Measurements from ENCODE around the gene AFM. TPM values are rescaled to one million over a fixed set of nuclear protein-coding genes. Genes with fewer than 3 reads are reported as not detected.

The AFM gene
- total and polyA plus RNA-seq, 2 of the 13 experiments (the other 11 are each of a cell fraction or from before 2014, with no cell fraction given) = 0.13 to 1.8 TPM

DNA sequence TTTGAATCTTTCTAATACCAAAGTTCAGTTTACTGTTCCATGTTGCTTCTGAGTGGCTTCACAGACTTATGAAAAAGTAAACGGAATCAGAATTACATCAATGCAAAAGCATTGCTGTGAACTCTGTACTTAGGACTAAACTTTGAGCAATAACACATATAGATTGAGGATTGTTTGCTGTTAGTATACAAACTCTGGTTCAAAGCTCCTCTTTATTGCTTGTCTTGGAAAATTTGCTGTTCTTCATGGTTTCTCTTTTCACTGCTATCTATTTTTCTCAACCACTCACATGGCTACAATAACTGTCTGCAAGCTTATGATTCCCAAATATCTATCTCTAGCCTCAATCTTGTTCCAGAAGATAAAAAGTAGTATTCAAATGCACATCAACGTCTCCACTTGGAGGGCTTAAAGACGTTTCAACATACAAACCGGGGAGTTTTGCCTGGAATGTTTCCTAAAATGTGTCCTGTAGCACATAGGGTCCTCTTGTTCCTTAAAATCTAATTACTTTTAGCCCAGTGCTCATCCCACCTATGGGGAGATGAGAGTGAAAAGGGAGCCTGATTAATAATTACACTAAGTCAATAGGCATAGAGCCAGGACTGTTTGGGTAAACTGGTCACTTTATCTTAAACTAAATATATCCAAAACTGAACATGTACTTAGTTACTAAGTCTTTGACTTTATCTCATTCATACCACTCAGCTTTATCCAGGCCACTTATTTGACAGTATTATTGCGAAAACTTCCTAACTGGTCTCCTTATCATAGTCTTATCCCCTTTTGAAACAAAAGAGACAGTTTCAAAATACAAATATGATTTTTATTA, 49.2 kb upstream of the AFM start (continued):
- peak in 1 of 2 experiments; percentile 59; a peak in 2 of 4 replicates for TF ChIP-seq REST (IDR thresholded peaks at IDR 0.05; ENCODE audit: borderline replicate concordance in 1 of 2, low read depth in 1 of 2, low read length in 2 of 2)
- no peak for TF ChIP-seq GTF3A (CRISPR knock-in tag; conservative IDR thresholded peaks at IDR 0.05)
- TF ChIP-seq PLRG1 (conservative IDR thresholded peaks at IDR 0.05) = no peak
- TF ChIP-seq NFRKB (IDR thresholded peaks at IDR 0.05) = no peak
- TF ChIP-seq, protein P1, sequence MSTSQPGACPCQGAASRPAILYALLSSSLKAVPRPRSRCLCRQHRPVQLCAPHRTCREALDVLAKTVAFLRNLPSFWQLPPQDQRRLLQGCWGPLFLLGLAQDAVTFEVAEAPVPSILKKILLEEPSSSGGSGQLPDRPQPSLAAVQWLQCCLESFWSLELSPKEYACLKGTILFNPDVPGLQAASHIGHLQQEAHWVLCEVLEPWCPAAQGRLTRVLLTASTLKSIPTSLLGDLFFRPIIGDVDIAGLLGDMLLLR (CRISPR knock-in tag; IDR thresholded peaks at IDR 0.05) = no peak
- TF ChIP-seq, protein P2, sequence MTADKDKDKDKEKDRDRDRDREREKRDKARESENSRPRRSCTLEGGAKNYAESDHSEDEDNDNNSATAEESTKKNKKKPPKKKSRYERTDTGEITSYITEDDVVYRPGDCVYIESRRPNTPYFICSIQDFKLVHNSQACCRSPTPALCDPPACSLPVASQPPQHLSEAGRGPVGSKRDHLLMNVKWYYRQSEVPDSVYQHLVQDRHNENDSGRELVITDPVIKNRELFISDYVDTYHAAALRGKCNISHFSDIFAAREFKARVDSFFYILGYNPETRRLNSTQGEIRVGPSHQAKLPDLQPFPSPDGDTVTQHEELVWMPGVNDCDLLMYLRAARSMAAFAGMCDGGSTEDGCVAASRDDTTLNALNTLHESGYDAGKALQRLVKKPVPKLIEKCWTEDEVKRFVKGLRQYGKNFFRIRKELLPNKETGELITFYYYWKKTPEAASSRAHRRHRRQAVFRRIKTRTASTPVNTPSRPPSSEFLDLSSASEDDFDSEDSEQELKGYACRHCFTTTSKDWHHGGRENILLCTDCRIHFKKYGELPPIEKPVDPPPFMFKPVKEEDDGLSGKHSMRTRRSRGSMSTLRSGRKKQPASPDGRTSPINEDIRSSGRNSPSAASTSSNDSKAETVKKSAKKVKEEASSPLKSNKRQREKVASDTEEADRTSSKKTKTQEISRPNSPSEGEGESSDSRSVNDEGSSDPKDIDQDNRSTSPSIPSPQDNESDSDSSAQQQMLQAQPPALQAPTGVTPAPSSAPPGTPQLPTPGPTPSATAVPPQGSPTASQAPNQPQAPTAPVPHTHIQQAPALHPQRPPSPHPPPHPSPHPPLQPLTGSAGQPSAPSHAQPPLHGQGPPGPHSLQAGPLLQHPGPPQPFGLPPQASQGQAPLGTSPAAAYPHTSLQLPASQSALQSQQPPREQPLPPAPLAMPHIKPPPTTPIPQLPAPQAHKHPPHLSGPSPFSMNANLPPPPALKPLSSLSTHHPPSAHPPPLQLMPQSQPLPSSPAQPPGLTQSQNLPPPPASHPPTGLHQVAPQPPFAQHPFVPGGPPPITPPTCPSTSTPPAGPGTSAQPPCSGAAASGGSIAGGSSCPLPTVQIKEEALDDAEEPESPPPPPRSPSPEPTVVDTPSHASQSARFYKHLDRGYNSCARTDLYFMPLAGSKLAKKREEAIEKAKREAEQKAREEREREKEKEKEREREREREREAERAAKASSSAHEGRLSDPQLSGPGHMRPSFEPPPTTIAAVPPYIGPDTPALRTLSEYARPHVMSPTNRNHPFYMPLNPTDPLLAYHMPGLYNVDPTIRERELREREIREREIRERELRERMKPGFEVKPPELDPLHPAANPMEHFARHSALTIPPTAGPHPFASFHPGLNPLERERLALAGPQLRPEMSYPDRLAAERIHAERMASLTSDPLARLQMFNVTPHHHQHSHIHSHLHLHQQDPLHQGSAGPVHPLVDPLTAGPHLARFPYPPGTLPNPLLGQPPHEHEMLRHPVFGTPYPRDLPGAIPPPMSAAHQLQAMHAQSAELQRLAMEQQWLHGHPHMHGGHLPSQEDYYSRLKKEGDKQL (CRISPR knock-in tag; IDR thresholded peaks at IDR 0.05; ENCODE audit: low read depth) = peak; percentile 82
- no peak for TF ChIP-seq ZNF772 (CRISPR knock-in tag; IDR thresholded peaks at IDR 0.05)
- TF ChIP-seq SMAD9 (CRISPR knock-in tag; IDR thresholded peaks at IDR 0.05) = no peak
- peak; percentile 73; the same call in 1 of the 2 replicates for TF ChIP-seq ZSCAN29 (CRISPR knock-in tag; conservative IDR thresholded peaks at IDR 0.05)
- TF ChIP-seq, protein P3, sequence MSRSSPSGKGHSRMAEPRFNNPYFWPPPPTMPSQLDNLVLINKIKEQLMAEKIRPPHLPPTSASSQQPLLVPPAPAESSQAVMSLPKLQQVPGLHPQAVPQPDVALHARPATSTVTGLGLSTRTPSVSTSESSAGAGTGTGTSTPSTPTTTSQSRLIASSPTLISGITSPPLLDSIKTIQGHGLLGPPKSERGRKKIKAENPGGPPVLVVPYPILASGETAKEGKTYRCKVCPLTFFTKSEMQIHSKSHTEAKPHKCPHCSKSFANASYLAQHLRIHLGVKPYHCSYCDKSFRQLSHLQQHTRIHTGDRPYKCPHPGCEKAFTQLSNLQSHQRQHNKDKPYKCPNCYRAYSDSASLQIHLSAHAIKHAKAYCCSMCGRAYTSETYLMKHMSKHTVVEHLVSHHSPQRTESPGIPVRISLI (CRISPR knock-in tag; IDR thresholded peaks at IDR 0.05; ENCODE audit: borderline replicate concordance) = peak; percentile 18; the same call in 1 of the 2 replicates
- TF ChIP-seq TSC22D2 (CRISPR knock-in tag; IDR thresholded peaks at IDR 0.05; ENCODE audit: borderline replicate concordance) = no peak
- TF ChIP-seq, protein P4, sequence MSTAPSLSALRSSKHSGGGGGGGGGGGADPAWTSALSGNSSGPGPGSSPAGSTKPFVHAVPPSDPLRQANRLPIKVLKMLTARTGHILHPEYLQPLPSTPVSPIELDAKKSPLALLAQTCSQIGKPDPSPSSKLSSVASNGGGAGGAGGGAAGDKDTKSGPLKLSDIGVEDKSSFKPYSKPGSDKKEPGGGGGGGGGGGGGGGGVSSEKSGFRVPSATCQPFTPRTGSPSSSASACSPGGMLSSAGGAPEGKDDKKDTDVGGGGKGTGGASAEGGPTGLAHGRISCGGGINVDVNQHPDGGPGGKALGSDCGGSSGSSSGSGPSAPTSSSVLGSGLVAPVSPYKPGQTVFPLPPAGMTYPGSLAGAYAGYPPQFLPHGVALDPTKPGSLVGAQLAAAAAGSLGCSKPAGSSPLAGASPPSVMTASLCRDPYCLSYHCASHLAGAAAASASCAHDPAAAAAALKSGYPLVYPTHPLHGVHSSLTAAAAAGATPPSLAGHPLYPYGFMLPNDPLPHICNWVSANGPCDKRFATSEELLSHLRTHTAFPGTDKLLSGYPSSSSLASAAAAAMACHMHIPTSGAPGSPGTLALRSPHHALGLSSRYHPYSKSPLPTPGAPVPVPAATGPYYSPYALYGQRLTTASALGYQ (CRISPR knock-in tag; IDR thresholded peaks at IDR 0.05) = peak; percentile 84
- no peak for TF ChIP-seq EED (CRISPR knock-in tag; IDR thresholded peaks at IDR 0.05)
- no peak for TF ChIP-seq SP2 (CRISPR knock-in tag; IDR thresholded peaks at IDR 0.05)
- peak; percentile 74 for TF ChIP-seq ZNF614 (CRISPR knock-in tag; IDR thresholded peaks at IDR 0.05; ENCODE audit: borderline replicate concordance)
- no peak for TF ChIP-seq SP1 (IDR thresholded peaks at IDR 0.05)
- TF ChIP-seq SP1 (CRISPR knock-in tag; IDR thresholded peaks at IDR 0.05) = no peak
